Endothelial cell of umbilical vein (primary cell): ENCODE results near the gene YTHDC2. TPM values are rescaled to one million over a fixed set of nuclear protein-coding genes. Genes with fewer than 3 reads are reported as not detected.

Experiments used
- BruUV-seq: library from RNA; stranded (reverse); fragments of 400-500 nt; replicated peaks from 2 replicates; lab custom pipeline; 2021; lab: Mats Ljungman, UMichigan
- CTCF ChIA-PET: fragments of 300-600, 350-600 bp; sonication (Branson Sonifier 250); formaldehyde crosslinking; loops from one replicate; lab custom pipeline; 2021; ENCODE audit warnings: antibody characterized with exemption, inconsistent platforms; lab: Charles Lee
- POLR2A ChIA-PET: fragments of 300-600, 350-600 bp; sonication (Branson Sonifier 250); formaldehyde crosslinking; loops from one replicate; lab custom pipeline; 2021; ENCODE audit warnings: antibody characterized with exemption, inconsistent platforms; lab: Charles Lee
- DNase-seq: peaks from one replicate; pipeline ENCODE4 v3.0.0-alpha.2; 2011; ENCODE audit warnings: low read depth, low spot score
- FAIRE-seq: peaks from 2 replicates; lab custom pipeline; 2011; peaks lifted over from hg19 to GRCh38; lab: Jason Lieb, UNC
- H2AFZ ChIP-seq: 2 replicates; pipeline ENCODE4 v1.6.0; 2012; ENCODE audit warnings: low read depth, low read length, control low read depth, inconsistent platforms
- H3K27ac ChIP-seq: 2 replicates; pipeline ENCODE4 v1.5.1; 2011; ENCODE audit warnings: low read depth, mild to moderate bottlenecking, control low read depth, low read length, moderate library complexity; ENCODE audit not compliant: insufficient read depth
- H3K27me3 ChIP-seq, 2 experiments: 2 replicates each; pipeline versions ENCODE4 v1.6.0 to v1.6.1; 2011; ENCODE audit warnings: low read length in 2 of 2, mixed read lengths in 1 of 2; ENCODE audit not compliant: control insufficient read depth in 2 of 2, insufficient read depth in 2 of 2
- H3K36me3 ChIP-seq, 2 experiments: 2 replicates in 1 of 2; 3 replicates in 1 of 2; pipeline ENCODE4 v1.5.1; 2011; ENCODE audit warnings: low read length in 2 of 2, mild to moderate bottlenecking in 1 of 2, moderate library complexity in 1 of 2; ENCODE audit not compliant: control insufficient read depth in 2 of 2, insufficient read depth in 2 of 2; ENCODE audit errors: extremely low read depth in 1 of 2
- H3K4me1 ChIP-seq: 3 replicates; pipeline ENCODE4 v1.5.1; 2011; ENCODE audit warnings: mild to moderate bottlenecking, low read length; ENCODE audit not compliant: control insufficient read depth, insufficient read depth; ENCODE audit errors: extremely low read depth
- H3K4me2 ChIP-seq: 2 replicates; pipeline ENCODE4 v1.6.1; 2011; ENCODE audit warnings: low read length, control low read depth, mixed read lengths; ENCODE audit not compliant: insufficient read depth
- H3K4me3 ChIP-seq, 3 experiments: fragments of 200-600 bp in 1 of 3; sonication (generic), shearing (Covaris generic) in 1 of 3; replicated peaks in 1 of 3; 2 replicates each; pipeline ENCODE4 v1.5.1; 2011 to 2016; ENCODE audit warnings: control low read depth in 3 of 3, low read length in 3 of 3, mild to moderate bottlenecking in 2 of 3, inconsistent platforms in 1 of 3, low read depth in 1 of 3, moderate library complexity in 1 of 3; ENCODE audit not compliant: insufficient read depth in 1 of 3
- H3K79me2 ChIP-seq: 2 replicates; pipeline ENCODE4 v1.6.0; 2012; ENCODE audit warnings: low read length, inconsistent platforms; ENCODE audit not compliant: control insufficient read depth, insufficient read depth
- H3K9ac ChIP-seq: replicated peaks from 2 replicates; pipeline ENCODE3; 2011; ENCODE audit warnings: low read length, control low read depth; ENCODE audit not compliant: insufficient read depth; ENCODE audit errors: extremely low read depth
- H3K9me1 ChIP-seq: replicated peaks from 3 replicates; pipeline ENCODE4 v1.6.0; 2011; ENCODE audit warnings: mild to moderate bottlenecking, low read length; ENCODE audit not compliant: control insufficient read depth, insufficient read depth; ENCODE audit errors: extremely low read depth
- H3K9me3 ChIP-seq: replicated peaks from 2 replicates; pipeline ENCODE4 v1.5.1; 2012; ENCODE audit warnings: low read length, inconsistent platforms; ENCODE audit not compliant: control insufficient read depth, insufficient read depth
- H4K20me1 ChIP-seq: replicated peaks from 2 replicates; pipeline ENCODE3; 2011; ENCODE audit warnings: mild to moderate bottlenecking, low read length; ENCODE audit not compliant: control insufficient read depth, insufficient read depth; ENCODE audit errors: extremely low read depth
- FOS ChIP-seq: IDR thresholded peaks from 2 replicates; pipeline ENCODE4 v1.6.1; 2011; ENCODE audit warnings: mild to moderate bottlenecking, low read length, moderate library complexity, borderline replicate concordance; ENCODE audit not compliant: insufficient read depth
- GATA2 ChIP-seq: IDR thresholded peaks from 2 replicates; pipeline ENCODE4 v1.7.0; 2011; ENCODE audit warnings: low read depth, mild to moderate bottlenecking, moderate library complexity, mixed read lengths, low read length; ENCODE audit not compliant: insufficient read length, insufficient read depth
- JUN ChIP-seq: IDR thresholded peaks from 2 replicates; pipeline ENCODE4 v1.6.1; 2011; ENCODE audit warnings: borderline replicate concordance, low read depth; ENCODE audit not compliant: insufficient read length, insufficient read depth
- MAX ChIP-seq: IDR thresholded peaks from 2 replicates; pipeline ENCODE4 v1.6.1; 2011; ENCODE audit not compliant: insufficient read depth, insufficient read length
- MYC ChIP-seq: IDR thresholded peaks from one replicate; pipeline ENCODE4 v1.6.1; 2011; ENCODE audit warnings: mild to moderate bottlenecking, low read depth, low read length
- dilution Hi-C: fragments of 300-500 bp; cut with MboI; formaldehyde crosslinking; loops from one replicate; pipeline ENCODE4 v1.15.0; 2019; ENCODE audit warnings: low sequenced_read_pairs; ENCODE audit not compliant: extremely low pct_ligation_motif_present
- intact Hi-C: fragments of 100-400 bp; cut with micrococcal nuclease; formaldehyde crosslinking; loops from one replicate; pipeline ENCODE4 v1.10.0; 2022
- polyA plus RNA-seq, 4 experiments: library from polyadenylated mRNA; depleted of rRNA in 3 of 4; stranded (reverse) in 3 of 4; unstranded in 1 of 4; fragments of >200 nt; gene quantifications; 2 replicates each; pipeline versions ENCODE4 v1.2.1 to v1.2.3, GENCODE V29; 2011 to 2012; ENCODE audit warnings: missing spikeins in 1 of 4
- total RNA-seq: library from RNA; stranded (reverse); gene quantifications from 2 replicates; pipeline ENCODE4 v1.2.3, GENCODE V29; 2021
- TF ChIP-seq, protein P1 (sequence below), 2 donors: IDR thresholded peaks; 1 replicate in 1 of 2; 2 replicates in 1 of 2; pipeline ENCODE4 v1.5.1; 2011; ENCODE audit warnings: low read length in 2 of 2, mild to moderate bottlenecking in 2 of 2, moderate library complexity in 2 of 2, control low read depth in 1 of 2, inconsistent platforms in 1 of 2, low read depth in 1 of 2; ENCODE audit not compliant: insufficient read depth in 1 of 2; ENCODE audit errors: extremely low read depth in 1 of 2

The YTHDC2 gene
- total and polyA plus RNA-seq, 2 donors (not counting 3 experiments of a cell fraction or from before 2014, with no cell fraction given): 7.6 to 40.7 TPM

- H3K4me3 ChIP-seq: no peak overlapping the region
- intact Hi-C loops (loop anchor here (1.0 to 10.0 kb wide), 3 partner anchors 189 to 838 kb away; partner anchors contain the start of gene KCNN2), dilution Hi-C loops (no loop called here)
- peaks cover 4% of the 10 kb centered on the region for H3K4me1 ChIP-seq
- peak; percentile 49 for DNase-seq
- no peak overlapping the region for H2AFZ ChIP-seq
- H4K20me1 ChIP-seq: no peaks in the 10 kb centered on the region
- H3K9me1 ChIP-seq: no peaks in the 10 kb centered on the region
- H3K36me3 ChIP-seq: no peaks in the 10 kb centered on the region
- no peaks in the 10 kb centered on the region for H3K9me3 ChIP-seq
- BruUV-seq: no TSS peak
- ChIA-PET POLR2A (no interaction called here), CTCF (interaction anchor here (1.0 to 5.8 kb wide), 5 partner anchors 10 to 1453 kb away, joined by 4 to 191 read pairs (median 10); no protein-coding TSS in a partner anchor)
- no peaks in the 10 kb centered on the region for H3K27me3 ChIP-seq
- H3K9ac ChIP-seq: no peak overlapping the region
- TF ChIP-seq GATA2: peak; percentile 43
- no peak for TF ChIP-seq MAX
- TF ChIP-seq MYC: no peak
- TF ChIP-seq, protein P1, sequence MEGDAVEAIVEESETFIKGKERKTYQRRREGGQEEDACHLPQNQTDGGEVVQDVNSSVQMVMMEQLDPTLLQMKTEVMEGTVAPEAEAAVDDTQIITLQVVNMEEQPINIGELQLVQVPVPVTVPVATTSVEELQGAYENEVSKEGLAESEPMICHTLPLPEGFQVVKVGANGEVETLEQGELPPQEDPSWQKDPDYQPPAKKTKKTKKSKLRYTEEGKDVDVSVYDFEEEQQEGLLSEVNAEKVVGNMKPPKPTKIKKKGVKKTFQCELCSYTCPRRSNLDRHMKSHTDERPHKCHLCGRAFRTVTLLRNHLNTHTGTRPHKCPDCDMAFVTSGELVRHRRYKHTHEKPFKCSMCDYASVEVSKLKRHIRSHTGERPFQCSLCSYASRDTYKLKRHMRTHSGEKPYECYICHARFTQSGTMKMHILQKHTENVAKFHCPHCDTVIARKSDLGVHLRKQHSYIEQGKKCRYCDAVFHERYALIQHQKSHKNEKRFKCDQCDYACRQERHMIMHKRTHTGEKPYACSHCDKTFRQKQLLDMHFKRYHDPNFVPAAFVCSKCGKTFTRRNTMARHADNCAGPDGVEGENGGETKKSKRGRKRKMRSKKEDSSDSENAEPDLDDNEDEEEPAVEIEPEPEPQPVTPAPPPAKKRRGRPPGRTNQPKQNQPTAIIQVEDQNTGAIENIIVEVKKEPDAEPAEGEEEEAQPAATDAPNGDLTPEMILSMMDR (IDR thresholded peaks at IDR 0.05; ENCODE audit: extremely low read depth in 1 of 2, insufficient read depth in 1 of 2, low read depth in 1 of 2, low read length in 2 of 2): no peak
- peak; percentile 18 for TF ChIP-seq FOS
- no peak for TF ChIP-seq JUN
- FAIRE-seq: peak; percentile 33
- peak overlapping the region; percentile 43 for H3K4me2 ChIP-seq
- H3K27ac ChIP-seq: no peak overlapping the region
- no peaks in the 10 kb centered on the region for H3K79me2 ChIP-seq
These were observed 102.2 kb downstream of the YTHDC2 start for GRCh38 chr5:113615708-113616107.
